ENCODE measurements around the gene F8A3.
"Not testable (repeated sequence)": the region's sequence is repeated elsewhere in the genome, so short reads cannot be mapped to it uniquely, and the experiment has no call there.

Gene F8A3

GRCh38 chrX:155458471-155458870 lies at the start of gene F8A3:
F8A3 (minus strand) TSS chrX:155458620; CDS start chrX:155458600, 20 bp downstream.
- not testable (repeated sequence) for H3K4me3 Mint-ChIP-seq; H3K4me1 Mint-ChIP-seq; H3K27ac Mint-ChIP-seq; H3K36me3 Mint-ChIP-seq (ENCODE audit: low read depth); H3K9me3 Mint-ChIP-seq; H3K27me3 Mint-ChIP-seq (ENCODE audit: low read depth)

- Mint-ChIP-seq H3K9me3 (peaks cover 3% of the 10 kb centered on the region), H3K4me3 (no peak overlapping the region), H3K27me3 (ENCODE audit: low read depth) (no peaks in the 10 kb centered on the region), H3K27ac (no peak overlapping the region), H3K36me3 (ENCODE audit: low read depth) (peaks cover 49% of the 10 kb centered on the region), H3K4me1 (no peaks in the 10 kb centered on the region)
- TF ChIP-seq CTCF (IDR thresholded peaks at IDR 0.05; ENCODE audit: unreplicated experiment in 3 of 3) = no peak
Measured at GRCh38 chrX:155505296-155505695, 46.9 kb upstream of the F8A3 start.

- H3K27me3 Mint-ChIP-seq (ENCODE audit: low read depth); H3K27ac Mint-ChIP-seq; H3K9me3 Mint-ChIP-seq; H3K36me3 Mint-ChIP-seq (ENCODE audit: low read depth); H3K4me1 Mint-ChIP-seq; H3K4me3 Mint-ChIP-seq: not testable (repeated sequence)
Measured at GRCh38 chrX:155495134-155495533, 36.7 kb upstream of the F8A3 start.

- not testable (repeated sequence) for H3K4me3 Mint-ChIP-seq; H3K27me3 Mint-ChIP-seq (ENCODE audit: low read depth); H3K27ac Mint-ChIP-seq; H3K36me3 Mint-ChIP-seq (ENCODE audit: low read depth); H3K9me3 Mint-ChIP-seq; H3K4me1 Mint-ChIP-seq
Measured at GRCh38 chrX:155491421-155491820, 33.0 kb upstream of the F8A3 start.

GRCh38 chrX:155477136-155477535 lies 18.7 kb upstream of the F8A3 start:
- H3K4me3 Mint-ChIP-seq, H3K4me1 Mint-ChIP-seq, H3K9me3 Mint-ChIP-seq: not testable (repeated sequence)

GRCh38 chrX:155466269-155466938 lies 8.0 kb upstream of the F8A3 start:
- not testable (repeated sequence) for H3K27ac Mint-ChIP-seq; H3K4me3 Mint-ChIP-seq; H3K9me3 Mint-ChIP-seq; H3K27me3 Mint-ChIP-seq (ENCODE audit: low read depth); H3K36me3 Mint-ChIP-seq (ENCODE audit: low read depth); H3K4me1 Mint-ChIP-seq

More at GRCh38 chrX:155477136-155477535, 18.7 kb upstream of the F8A3 start:
- H3K27ac Mint-ChIP-seq; H3K36me3 Mint-ChIP-seq (ENCODE audit: low read depth); H3K27me3 Mint-ChIP-seq (ENCODE audit: low read depth): not testable (repeated sequence)

GRCh38 chrX:155460501-155460900 lies 2.1 kb upstream of the F8A3 start:
- H3K27ac Mint-ChIP-seq; H3K4me3 Mint-ChIP-seq; H3K9me3 Mint-ChIP-seq; H3K4me1 Mint-ChIP-seq; H3K27me3 Mint-ChIP-seq (ENCODE audit: low read depth); H3K36me3 Mint-ChIP-seq (ENCODE audit: low read depth): not testable (repeated sequence)

- H3K4me3 Mint-ChIP-seq; H3K27ac Mint-ChIP-seq; H3K27me3 Mint-ChIP-seq (ENCODE audit: low read depth); H3K9me3 Mint-ChIP-seq; H3K36me3 Mint-ChIP-seq (ENCODE audit: low read depth); H3K4me1 Mint-ChIP-seq: not testable (repeated sequence)
Measured at GRCh38 chrX:155457761-155458447, 516 bp downstream of the F8A3 start.

- no peaks in the 10 kb centered on the region for H3K4me1 Mint-ChIP-seq
- H3K9me3 Mint-ChIP-seq = peaks cover 61% of the 10 kb centered on the region
- no peaks in the 10 kb centered on the region for H3K27me3 Mint-ChIP-seq (ENCODE audit: low read depth)
- no peak overlapping the region for H3K4me3 Mint-ChIP-seq
- no peak overlapping the region for H3K27ac Mint-ChIP-seq
- no peak for TF ChIP-seq CTCF (IDR thresholded peaks at IDR 0.05; ENCODE audit: unreplicated experiment in 3 of 3)
- H3K36me3 Mint-ChIP-seq (ENCODE audit: low read depth) = peaks cover 22% of the 10 kb centered on the region
Measured at GRCh38 chrX:155441097-155441496, 17.3 kb downstream of the F8A3 start.
